Kasumi-1 (cell line): Measurements from ENCODE around the gene TSPAN14.
"Not testable (repeated sequence)": the region's sequence is repeated elsewhere in the genome, so short reads cannot be mapped to it uniquely, and the experiment has no call there.

Experiments
- DNase-seq, 2 experiments: peaks; one replicate each; lab custom pipeline; 2025; lab: John Stamatoyannopoulos, UW

Gene TSPAN14

GRCh38 chr10:80468806-80469421 lies 14.8 kb downstream of the TSPAN14 start:
- no peak for DNase-seq

DNA sequence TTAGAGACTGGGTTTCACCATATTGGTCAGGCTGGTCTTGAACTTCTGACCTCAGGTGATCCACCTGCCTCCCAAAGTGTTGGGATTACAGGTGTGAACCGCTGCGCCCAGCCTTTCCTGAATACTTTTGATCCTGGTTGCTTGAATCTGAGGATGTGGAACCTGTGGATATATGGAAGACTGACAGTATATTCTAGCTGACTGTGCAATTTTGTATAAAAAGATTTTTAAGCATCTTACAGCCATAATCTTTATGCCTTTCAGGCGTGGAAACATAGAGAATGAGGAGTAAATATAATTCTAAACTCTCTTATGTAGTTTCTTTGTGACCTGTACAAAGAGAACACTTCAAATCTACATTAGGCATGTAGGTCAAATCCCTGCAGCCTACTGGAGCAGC lies 16.2 kb downstream of the TSPAN14 start:
- no peak for DNase-seq

GRCh38 chr10:80471001-80471400 lies 16.9 kb downstream of the TSPAN14 start:
- no peak for DNase-seq

- no peak for DNase-seq
Measured at GRCh38 chr10:80471715-80472233, 17.7 kb downstream of the TSPAN14 start.

DNA sequence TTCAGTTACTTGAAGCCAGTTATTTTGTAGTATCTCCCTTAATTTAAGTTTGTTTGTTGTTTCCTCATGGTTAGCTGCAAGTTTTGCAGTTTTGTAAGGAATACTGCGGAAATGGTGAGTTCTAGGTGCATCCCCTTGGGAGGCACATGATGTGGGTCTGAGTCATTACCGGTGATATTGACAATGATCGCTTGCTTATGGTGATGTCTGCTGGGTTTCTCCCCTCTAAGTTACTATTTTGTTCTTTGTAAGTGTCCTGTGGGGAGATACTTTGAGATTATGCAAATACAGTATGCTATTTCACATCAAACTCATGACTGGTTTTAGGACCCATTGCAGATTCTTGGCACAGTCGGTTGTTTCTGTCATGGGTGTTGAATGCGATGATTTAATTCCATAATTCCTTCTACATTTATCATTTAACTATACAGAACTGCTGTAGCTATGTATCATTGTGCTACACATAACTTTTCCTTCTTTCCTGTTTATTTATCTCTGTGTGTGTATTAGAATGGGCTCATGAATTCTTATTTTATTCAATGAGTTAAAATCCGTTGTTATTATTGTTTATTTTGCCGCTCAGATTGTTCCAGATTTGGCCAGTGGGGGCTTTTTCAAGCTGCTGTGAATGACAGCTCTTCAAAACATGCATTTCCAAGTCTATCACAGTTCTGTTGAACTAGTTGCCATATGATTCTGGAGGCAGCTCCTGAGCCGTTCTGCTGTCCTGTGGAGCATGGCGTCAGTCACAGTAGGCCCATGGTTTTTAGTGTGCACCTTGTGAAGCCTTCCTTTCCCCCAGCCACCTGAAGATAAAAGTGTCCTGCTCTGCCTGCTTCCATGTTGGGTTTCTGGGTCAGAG lies 18.4 kb downstream of the TSPAN14 start:
- DNase-seq, result no peak

- DNase-seq, result no peak
Measured at GRCh38 chr10:80473096-80473657, 19.1 kb downstream of the TSPAN14 start.

DNA sequence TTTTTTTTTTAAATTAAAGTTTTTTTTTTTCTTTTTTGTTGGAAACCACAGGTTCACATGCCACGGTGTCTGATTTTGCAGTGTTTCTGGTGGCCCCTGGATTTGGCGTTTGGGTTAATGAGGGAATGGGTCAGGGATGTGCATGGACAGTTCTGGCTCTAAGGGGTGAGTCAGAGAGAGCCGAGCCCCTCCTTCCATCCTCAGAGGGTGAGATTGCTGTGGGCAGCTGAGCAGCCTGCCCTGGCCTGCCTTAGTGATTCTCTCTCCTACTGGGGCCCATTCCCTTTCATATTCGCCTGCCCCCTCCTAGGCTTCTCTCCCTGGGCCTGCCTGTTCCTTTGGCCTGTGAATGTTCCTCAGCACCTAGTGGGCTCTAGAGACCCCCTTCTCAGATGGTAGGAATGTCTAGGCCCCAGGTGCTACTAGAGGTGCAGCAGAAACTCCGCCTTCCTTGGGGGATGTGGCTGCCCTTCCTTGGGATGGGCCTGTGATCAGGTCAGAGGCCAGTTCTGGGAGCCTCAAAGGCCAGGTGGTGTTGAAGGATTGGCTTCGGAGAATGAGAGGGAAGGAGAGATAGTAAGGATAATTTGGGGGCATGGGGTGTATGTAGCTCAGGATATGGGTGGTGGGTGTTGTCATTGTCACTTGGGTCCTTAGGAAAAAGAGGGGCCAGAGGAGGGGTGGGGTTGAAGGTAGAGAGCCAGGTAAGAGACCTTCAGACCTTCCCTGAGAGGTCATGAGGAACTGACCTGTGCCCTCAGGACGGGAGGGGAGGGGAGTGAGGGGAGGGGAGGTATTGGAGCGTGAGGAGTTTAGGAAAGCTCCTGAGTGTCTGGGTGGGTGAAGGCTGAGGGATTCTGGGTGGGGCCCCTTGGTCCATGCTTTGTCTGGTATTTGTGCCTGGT lies 19.8 kb downstream of the TSPAN14 start:
- DNase-seq, result no peak

DNA sequence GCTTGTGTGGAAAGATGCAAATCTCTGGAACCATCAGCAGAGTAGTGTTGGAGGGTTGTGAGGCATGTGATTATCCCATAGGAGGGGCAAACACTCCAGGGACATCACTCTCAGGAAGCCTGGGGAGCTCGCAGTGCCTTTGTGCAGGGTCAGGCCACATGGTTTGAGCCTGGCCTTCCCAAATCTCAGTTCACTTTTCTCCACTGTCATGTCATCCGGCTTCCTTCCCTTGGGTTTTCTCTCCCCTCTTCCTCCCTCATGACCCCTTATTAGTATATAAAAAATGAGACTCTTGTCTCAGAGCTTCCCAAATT lies 20.4 kb downstream of the TSPAN14 start:
- DNase-seq, result no peak

DNA sequence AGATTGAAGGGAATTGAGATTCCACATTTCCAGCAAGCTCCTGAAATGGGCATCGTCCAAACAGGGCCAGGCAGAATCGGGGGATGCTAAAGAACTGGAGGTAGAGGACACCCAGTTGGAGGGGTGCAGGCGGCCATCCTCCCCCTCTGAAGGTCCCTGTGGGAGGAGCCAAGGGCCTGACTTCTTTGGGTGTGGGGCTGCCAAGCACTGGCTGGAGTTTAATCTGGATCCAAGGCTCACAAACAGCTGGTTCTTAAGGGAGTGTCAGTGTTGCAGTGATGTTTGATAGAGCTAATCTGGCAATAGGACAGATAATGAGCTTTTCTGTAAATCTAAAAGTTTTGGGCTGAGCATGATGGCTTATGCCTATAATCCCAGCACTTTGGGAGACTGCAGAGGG lies 20.8 kb downstream of the TSPAN14 start:
- no peak for DNase-seq

- not testable (repeated sequence) for DNase-seq
Measured at GRCh38 chr10:80475641-80476040, 21.5 kb downstream of the TSPAN14 start.

DNA sequence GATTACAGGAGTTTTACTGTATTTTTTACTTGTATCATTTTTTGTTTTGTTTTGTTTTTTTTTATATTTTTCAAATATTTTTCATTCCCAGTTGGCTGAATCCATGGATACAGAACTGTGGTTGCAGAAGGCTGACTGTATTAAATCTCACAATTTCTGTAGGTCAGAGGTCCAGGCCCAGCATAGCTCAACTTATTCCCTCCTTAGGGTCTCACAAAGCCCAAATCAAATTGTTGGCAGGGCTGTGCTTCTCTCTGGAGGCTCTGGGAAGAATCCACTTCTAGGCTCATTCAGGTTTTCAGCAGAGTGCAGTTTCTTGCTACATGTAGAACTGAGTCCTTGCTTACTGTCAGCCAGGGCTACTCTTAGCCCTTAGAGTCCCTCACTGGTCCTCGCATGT lies 22.6 kb downstream of the TSPAN14 start:
- no peak for DNase-seq

- no peak for DNase-seq
Measured at GRCh38 chr10:80477813-80478212, 23.7 kb downstream of the TSPAN14 start.

GRCh38 chr10:80480373-80480772 lies 26.3 kb downstream of the TSPAN14 start:
- DNase-seq, result not testable (repeated sequence)

DNA sequence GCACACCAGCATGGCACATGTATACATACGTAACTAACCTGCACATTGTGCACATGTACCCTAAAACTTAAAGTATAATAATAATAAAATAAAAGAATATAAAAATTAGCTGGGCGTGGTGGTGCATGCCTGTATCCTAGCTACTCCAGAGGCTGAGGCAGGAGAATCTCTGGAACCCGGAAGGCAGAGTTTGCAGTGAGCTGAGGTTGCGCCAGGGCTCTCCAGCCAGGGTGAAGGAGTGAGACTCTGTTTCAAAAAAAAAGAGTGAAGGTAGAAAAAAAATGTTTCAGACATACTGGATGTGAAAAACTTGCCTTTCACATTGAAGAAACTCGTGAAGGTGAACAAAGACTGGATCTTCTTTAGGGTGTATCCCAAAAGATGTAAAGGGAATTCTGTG lies 26.7 kb downstream of the TSPAN14 start:
- no peak for DNase-seq

DNA sequence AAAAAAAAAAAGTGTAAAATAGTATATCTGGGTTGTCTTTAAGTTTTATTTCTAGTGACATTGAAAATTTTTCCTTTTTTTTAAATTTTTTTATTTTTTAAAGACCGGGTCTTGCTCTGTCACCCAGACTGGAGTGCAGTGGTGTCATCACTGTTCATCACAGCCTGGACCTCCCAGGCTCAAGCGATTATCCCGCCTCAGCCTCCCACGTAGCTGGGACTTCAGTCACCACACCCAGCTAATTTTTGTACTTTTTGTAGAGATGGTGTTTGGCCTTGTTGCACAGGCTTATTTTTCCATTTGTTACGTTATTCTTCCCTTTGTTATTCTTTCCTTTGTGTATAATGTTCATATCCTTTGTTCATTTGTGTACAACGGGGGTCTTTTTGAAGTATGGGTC lies 30.1 kb downstream of the TSPAN14 start:
- no peak for DNase-seq

- no peak for DNase-seq
Measured at GRCh38 chr10:80484676-80485075, 30.6 kb downstream of the TSPAN14 start.

DNA sequence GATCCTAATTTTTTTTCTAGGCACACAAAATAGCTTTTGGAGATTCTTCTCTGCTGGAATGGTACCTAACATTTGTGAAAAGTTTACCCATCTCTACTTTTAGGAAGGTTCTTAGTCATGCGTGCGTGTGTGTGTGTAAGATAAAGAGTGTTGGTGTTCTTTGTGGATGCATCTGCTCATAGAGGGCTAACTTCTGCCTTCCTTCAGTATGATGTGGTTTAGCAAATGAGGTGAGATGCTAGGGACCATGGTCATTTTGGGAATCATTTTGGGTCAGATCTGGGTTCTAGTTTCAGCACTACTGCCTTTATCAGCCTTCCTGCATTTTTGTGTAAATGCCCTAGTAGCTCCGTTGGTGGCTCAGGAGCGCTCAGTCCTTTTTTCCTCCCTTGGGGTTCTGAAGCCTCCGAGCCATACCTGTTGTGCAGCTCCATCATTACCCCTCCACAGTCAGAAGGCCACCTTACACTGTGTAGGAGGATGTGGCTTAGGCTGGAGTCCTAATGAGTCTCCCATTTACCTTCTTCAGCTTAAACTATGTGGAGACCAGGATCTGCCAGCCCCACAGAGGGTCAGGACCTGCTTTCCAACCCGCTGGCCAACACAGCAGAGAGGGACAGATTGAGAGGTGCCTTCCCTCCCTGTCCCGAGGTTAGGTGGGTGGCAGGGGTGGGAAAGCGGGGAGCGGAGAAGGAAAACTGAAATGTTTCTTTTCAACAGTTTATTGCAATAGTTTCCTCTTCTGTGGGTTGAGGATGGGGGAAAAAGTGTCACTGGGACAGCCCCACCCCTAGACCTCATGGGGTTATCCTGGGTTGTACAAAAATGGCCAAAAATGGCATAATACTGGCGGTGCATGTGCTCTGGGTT lies 31.2 kb downstream of the TSPAN14 start:
- no peak for DNase-seq

GRCh38 chr10:80485946-80486764 lies 32.0 kb downstream of the TSPAN14 start:
- DNase-seq, result peak; percentile 81 to 84

DNA sequence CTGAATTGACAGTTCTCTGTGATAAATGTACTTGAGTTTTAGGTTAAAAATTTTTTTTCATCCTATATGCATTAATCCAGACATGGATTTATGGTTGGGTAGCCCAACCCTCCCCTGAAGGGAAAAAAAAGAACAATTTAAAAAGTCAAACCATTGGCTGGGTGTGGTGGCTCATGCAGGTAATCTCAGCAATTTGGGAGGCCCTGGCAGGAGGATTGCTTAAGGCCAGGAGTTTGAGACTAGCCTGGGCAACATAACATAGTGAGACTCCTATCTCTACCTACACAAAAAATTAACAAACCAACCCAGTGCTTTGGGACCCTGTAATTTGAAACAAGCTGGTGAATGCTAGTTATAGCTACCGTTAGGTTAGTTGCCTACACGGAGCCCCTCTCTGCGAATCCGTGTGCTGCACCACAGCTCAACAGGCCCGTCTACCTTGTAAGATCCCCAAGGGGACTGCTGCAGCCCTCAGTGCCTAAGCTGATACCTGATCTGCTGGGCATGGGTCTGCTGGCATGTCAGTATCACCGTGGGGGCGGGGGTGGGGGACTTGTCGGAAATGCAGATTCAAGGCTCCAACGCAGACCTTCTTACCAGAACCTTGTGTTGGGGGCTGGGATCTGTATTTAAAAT lies 32.8 kb downstream of the TSPAN14 start:
- no peak for DNase-seq

DNA sequence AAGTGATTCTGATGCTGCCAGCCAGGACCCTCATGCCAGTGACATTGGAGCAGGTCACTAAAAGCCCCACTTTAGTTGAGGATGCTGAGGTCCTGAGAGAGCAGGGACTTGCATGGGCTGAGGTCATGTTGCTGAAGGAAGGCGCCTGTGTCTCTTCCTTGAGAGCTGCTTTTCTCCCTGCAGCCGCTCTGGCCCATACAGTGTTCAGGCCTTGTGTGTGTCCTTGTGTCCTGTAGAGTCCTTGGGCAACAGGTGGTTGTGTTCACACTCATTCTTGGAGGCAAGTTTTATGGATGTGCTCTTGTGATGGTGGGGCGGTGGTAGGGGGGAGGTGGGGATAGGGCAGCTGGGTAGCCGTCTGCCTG lies 33.3 kb downstream of the TSPAN14 start:
- no peak for DNase-seq
